AML-193 (cell line): Measurements from ENCODE around the gene ADAMTS4.

Experiments
- DNase-seq, 2 experiments: peaks; one replicate each; lab custom pipeline; 2025; lab: John Stamatoyannopoulos, UW

Gene ADAMTS4

GRCh38 chr1:161220002-161220401, 21.1 kb upstream of the ADAMTS4 start:
- DNase-seq, result no peak

GRCh38 chr1:161219078-161219892, 20.4 kb upstream of the ADAMTS4 start:
- DNase-seq, result no peak

- DNase-seq, result no peak
Measured at GRCh38 chr1:161218301-161219077, 19.6 kb upstream of the ADAMTS4 start.

- DNase-seq, result no peak
Measured at GRCh38 chr1:161217831-161218230, 19.0 kb upstream of the ADAMTS4 start.

DNA sequence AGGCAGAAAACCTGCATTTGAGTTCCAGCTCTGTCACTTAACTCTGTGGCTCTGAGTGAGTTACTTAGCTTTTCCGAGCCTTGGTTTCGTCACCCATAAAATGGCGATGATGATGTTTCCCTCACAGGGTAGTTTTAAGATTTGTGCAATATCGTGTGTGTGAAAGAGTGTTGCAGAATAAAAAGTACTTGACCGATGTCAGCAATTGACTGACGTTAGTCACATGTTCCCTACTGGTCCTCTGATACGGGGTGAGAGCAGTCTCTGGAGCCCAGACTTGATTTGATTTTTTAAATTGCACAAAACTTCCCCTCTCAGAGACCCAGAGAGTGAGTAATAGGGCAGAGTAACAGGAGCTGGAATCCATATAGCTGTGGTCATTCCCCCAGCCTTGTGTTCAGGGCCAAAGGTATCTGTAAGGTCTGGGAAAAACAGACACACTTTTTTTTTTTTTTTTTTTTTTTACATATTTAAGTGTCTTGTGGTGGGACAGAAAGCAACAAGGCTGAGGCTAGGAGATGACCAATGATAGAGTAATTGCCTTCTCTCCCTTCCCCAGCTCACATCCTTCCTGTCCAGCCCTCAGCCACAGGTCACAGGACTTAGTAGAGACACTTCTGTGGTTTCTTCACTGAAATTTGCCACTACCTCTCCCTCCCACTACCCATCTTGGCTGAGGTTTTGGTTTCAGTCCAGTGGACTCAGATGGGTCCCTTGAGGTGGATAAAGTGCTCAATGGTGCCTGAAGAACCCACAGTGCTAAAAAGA, 18.3 kb upstream of the ADAMTS4 start:
- DNase-seq, result peak; percentile 96 to 99

- no peak for DNase-seq
Measured at GRCh38 chr1:161215076-161215475, 16.2 kb upstream of the ADAMTS4 start, which contains the start of gene FCER1G. Gene FCER1G, plus strand, starts transcription at chr1:161215295. Its CDS starts 27 bp downstream, at chr1:161215322.

- no peak for DNase-seq
Measured at GRCh38 chr1:161214369-161214768, 15.5 kb upstream of the ADAMTS4 start.

GRCh38 chr1:161209790-161210409, 11.0 kb upstream of the ADAMTS4 start:
- peak; percentile 69 to 74 for DNase-seq

GRCh38 chr1:161207173-161207572, 8.3 kb upstream of the ADAMTS4 start:
- no peak for DNase-seq

DNA sequence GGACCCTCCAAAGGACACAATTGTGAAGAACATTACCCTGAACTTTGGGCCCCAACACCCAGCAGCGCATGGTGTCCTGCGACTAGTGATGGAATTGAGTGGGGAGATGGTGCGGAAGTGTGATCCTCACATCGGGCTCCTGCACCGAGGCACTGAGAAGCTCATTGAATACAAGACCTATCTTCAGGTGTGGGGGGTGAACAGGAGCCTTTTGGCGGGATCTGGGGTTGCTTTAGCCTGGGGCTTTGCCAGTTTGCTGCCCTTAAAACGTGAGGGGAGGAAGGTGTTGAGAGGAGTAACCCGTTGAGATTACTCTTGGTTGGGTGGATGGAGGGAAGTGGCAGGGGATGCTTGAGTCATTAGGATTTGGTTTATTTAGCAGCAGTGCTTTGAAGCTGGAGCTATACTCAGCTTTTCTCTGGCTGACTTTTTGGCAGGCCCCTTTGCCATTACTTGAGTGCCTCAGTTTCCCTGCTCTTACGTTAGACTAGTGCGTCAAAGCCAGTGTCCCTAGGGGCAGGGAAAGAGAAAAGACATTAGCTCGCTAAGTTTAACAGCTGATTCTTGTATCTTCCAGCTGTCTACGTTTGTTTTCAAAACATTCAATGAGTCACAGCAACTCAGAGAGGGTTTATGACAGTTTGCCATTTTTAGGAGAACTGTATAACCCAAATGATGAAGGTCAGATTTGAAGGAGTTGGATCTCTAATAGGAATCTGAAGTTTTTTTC, 7.7 kb upstream of the ADAMTS4 start:
- DNase-seq, result no peak

DNA sequence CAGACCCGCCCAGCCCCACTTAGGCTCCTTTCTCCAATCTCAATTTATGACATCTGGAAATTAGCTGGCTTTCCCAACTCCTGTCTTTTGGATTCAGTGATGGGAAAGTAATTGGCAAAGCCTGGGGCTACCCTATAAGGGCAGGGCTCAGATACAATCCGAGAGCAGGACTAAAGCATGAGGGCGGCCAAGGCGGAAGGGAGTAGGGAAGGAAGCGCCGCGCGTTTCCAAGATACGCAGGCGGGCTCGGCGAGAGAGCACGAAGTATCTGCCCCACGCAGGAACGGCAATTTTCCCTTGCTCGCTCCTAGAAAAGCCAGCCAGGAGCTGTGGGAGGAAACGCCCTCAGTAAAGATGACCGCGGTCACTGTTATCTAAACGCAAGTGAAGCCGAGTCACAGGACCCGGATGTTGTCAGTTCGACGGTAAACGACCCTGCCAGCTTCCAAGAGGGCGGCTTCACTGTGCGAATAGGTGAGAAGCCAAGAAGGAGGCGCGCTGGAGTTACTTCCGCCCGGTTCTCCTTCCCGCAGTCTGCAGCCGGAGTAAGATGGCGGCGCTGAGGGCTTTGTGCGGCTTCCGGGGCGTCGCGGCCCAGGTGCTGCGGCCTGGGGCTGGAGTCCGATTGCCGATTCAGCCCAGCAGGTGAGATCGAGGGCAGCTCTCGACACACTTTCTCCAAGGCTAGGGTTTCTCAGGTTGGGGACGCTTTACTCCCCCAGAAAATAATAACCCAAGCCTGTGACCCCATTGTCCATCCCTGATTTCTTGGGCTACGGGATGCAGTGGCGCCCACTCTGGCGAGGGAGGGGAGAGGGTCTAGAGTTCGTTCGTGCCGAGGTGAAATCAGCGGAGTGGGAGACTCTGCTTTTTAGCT, 3.2 kb upstream of the ADAMTS4 start, which contains the start of gene NDUFS2:
TSS of gene NDUFS2 (plus strand) at position 532 of the 877 bp plus-strand sequence. CDS start at position 551, 19 bp downstream.
- DNase-seq, result peak; percentile 96 to 97

GRCh38 chr1:161200992-161201835, 2.4 kb upstream of the ADAMTS4 start:
- peak; percentile 14 to 22 for DNase-seq

DNA sequence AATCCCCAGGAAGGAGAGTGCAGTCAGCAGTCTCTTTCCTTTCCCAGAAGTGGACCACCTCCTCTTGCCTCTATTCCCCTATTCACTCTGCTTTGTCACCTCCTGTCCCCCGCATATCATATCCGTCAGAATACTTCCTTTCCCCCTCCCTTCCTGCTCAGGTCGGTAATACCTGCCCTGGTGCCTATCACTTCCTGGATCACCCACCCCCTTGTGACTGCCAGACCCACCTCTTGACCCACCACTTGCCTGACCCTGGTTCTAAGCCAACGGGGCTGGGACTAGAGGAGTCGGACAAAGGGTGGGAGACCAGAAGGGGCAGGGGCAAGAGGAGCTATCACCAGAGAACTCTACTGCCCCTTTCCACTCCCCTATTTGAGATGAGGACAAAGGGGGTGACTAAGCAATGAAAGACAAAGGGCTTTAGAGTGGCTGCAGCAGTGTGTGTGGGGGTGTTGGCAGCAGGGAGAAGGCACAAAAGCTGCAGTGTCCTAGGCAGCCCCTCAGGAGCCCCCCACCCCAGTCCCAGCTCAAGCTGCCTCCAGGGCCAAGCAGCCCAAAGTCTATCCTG, 1.7 kb upstream of the ADAMTS4 start:
- DNase-seq, result no peak

- no peak for DNase-seq
Measured at GRCh38 chr1:161199506-161200139, 769 bp upstream of the ADAMTS4 start.

GRCh38 chr1:161198194-161198896, 509 bp downstream of the ADAMTS4 start:
- DNase-seq, result no peak

- no peak for DNase-seq
Measured at GRCh38 chr1:161197560-161198193, 1.2 kb downstream of the ADAMTS4 start.
